ENCODE data around the gene MCCC1. TPM values are rescaled to one million over a fixed set of nuclear protein-coding genes. Genes with fewer than 3 reads are reported as not detected.
A peak's percentile ranks its signal among the peaks of the same experiment; 100 is the strongest.

The MCCC1 gene
- total RNA-seq, 1 donor from 2014 or later: 49.9 TPM

DNA sequence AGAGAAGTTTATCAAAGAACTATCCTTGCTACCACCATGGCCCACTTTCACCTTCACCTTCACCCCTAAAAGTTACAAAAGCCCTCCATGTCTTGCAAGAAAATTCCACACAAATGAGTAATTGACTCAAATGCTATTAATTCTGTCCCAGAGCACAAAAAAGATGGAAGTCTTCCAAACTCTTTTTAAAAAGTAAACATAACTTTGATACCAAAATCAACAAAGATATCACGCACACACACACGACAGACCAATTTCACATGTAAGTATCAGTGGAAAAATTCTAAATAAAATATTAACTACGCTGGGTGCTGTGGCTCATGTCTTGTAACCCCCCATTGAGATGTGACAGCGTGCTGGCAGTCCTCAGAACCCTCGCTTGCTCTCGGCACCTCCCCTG, 1.1 kb upstream of the MCCC1 start:
- DNase-seq (no peak), ATAC-seq (peak in 1 of 2 donors; percentile 3)
- intact Hi-C loops (cut with DNase I): no loop called here
- Histone ChIP-seq H3K27me3 (ENCODE audit: low read depth) (no peaks in the 10 kb centered on the region), H3K27ac (peak overlapping the region; percentile 89), H3K4me1 (peaks cover 27% of the 10 kb centered on the region), H3K9me3 (no peaks in the 10 kb centered on the region), H3K4me3 (no peak overlapping the region), H3K36me3 (peaks cover 7% of the 10 kb centered on the region)
- TF ChIP-seq, protein P1, sequence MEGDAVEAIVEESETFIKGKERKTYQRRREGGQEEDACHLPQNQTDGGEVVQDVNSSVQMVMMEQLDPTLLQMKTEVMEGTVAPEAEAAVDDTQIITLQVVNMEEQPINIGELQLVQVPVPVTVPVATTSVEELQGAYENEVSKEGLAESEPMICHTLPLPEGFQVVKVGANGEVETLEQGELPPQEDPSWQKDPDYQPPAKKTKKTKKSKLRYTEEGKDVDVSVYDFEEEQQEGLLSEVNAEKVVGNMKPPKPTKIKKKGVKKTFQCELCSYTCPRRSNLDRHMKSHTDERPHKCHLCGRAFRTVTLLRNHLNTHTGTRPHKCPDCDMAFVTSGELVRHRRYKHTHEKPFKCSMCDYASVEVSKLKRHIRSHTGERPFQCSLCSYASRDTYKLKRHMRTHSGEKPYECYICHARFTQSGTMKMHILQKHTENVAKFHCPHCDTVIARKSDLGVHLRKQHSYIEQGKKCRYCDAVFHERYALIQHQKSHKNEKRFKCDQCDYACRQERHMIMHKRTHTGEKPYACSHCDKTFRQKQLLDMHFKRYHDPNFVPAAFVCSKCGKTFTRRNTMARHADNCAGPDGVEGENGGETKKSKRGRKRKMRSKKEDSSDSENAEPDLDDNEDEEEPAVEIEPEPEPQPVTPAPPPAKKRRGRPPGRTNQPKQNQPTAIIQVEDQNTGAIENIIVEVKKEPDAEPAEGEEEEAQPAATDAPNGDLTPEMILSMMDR (IDR thresholded peaks at IDR 0.05): no peak

DNA sequence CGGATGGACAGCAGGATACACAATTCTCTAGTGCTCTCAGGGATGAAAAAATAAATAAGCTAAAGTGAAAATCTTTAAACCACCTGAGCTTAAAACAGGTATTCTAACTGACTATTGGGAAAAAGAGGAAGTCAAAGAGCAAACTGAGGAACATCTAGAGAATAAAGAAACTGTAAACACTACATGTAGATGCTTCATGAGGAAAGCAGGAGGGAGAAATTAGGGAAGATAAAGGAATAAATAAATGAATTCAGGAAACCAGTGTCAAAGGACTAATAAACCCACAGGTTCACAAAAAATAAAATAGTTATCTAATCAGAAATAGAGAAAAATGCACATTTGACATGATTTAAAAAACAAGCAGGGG, 525 bp upstream of the MCCC1 start:
- Histone ChIP-seq H3K4me3 (peak overlapping the region; percentile 81), H3K36me3 (peaks cover 7% of the 10 kb centered on the region), H3K4me1 (peaks cover 27% of the 10 kb centered on the region), H3K27me3 (ENCODE audit: low read depth) (no peaks in the 10 kb centered on the region), H3K27ac (peak overlapping the region; percentile 89), H3K9me3 (no peaks in the 10 kb centered on the region)
- TF ChIP-seq, protein P1 (IDR thresholded peaks at IDR 0.05): no peak
- intact Hi-C loops (cut with DNase I): no loop called here
- ATAC-seq (no peak), DNase-seq (no peak)

DNA sequence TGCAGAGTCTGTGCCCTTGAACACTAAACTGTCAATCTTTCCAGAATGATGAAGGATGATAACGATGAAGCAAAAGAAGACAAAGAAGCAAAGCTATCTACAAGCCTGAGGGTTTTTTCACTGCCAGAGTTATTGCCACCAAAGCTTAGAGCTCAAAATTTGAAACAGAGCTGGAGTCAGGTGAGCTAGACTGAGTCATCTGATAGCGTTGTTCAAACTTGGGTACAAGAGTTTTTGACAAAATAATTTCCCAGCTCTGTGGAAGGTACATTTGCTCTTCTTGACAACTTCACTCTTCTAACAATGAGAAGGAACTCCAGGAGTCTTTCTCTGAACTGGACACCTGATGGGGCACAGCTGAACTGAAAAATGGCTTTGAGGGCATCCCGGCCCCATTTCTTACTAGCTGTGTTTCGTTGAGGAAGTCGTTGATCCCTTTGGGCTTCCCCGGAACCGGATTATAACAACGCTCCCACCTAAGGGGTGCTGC, 715 bp downstream of the MCCC1 start:
- peak overlapping the region; percentile 81 for H3K4me3 ChIP-seq
- peaks cover 7% of the 10 kb centered on the region for H3K36me3 ChIP-seq
- H3K4me1 ChIP-seq: peaks cover 27% of the 10 kb centered on the region
- peak overlapping the region; percentile 89 for H3K27ac ChIP-seq
- no peaks in the 10 kb centered on the region for H3K9me3 ChIP-seq
- peak in 1 of 2 donors; percentile 23 for ATAC-seq
- DNase-seq: no peak
- H3K27me3 ChIP-seq (ENCODE audit: low read depth): no peaks in the 10 kb centered on the region
- intact Hi-C loops (cut with DNase I): no loop called here
- TF ChIP-seq, protein P1 (IDR thresholded peaks at IDR 0.05): no peak

DNA sequence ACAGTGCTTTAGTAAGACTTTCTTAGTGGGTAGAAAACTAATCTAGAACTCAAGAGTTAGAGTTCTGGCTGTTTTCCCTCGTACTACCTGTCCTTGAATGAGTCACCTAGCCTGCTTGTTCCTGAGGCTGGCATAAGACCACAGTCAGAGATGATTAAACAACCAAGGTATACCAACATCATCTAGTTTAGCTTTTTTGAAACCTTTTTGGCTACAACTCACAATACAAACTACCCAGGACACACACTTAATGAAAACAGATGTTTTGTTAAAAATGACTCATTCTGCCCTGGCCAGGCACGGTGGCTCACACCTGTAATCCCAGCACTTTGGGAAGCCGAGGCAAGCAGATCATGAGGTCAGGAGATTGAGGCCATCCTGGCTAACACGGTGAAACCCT, 4.6 kb downstream of the MCCC1 start:
- H3K27ac ChIP-seq: no peak overlapping the region

DNA sequence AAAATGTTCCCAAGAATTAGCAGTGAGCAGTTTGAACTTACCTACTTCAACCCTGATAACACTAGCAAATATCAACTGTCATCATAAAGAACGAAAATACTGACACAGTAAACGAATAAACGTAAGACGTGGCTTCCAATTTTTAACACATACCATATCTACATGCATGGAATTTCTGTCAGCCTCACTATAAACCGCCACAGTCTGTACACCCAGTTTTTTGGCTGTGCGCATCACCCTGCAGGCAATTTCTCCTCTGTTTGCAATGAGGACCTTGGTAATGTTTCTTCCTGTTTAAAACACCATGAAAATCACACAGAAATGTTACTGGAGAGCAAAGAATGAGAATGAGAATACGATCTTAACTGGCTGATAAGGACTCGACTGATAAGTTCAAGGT, 7.0 kb downstream of the MCCC1 start:
- DNase-seq (no peak), ATAC-seq (no peak)
- Histone ChIP-seq H3K27ac (no peak overlapping the region), H3K27me3 (ENCODE audit: low read depth) (no peaks in the 10 kb centered on the region), H3K4me3 (no peak overlapping the region), H3K4me1 (peaks cover 3% of the 10 kb centered on the region), H3K36me3 (peaks cover 51% of the 10 kb centered on the region), H3K9me3 (no peaks in the 10 kb centered on the region)
- TF ChIP-seq, protein P1 (IDR thresholded peaks at IDR 0.05): no peak
- intact Hi-C loops (cut with DNase I): no loop called here

More for the DNA sequence above, 4.6 kb downstream of the MCCC1 start:
- no peak for DNase-seq
- H3K4me1 ChIP-seq: peaks cover 18% of the 10 kb centered on the region
- intact Hi-C loops (cut with DNase I): no loop called here
- no peaks in the 10 kb centered on the region for H3K27me3 ChIP-seq (ENCODE audit: low read depth)
- TF ChIP-seq, protein P1 (IDR thresholded peaks at IDR 0.05): no peak
- peaks cover 35% of the 10 kb centered on the region for H3K36me3 ChIP-seq
- H3K9me3 ChIP-seq: no peaks in the 10 kb centered on the region
- peak in 1 of 2 donors; percentile 57 for ATAC-seq
- H3K4me3 ChIP-seq: no peak overlapping the region

All from lower lobe of right lung (tissue), 2 donors.